ENCODE measurements around the gene DGKH. TPM values are rescaled to one million over a fixed set of nuclear protein-coding genes. Genes with fewer than 3 reads are reported as not detected.

DGKH gene
- total and polyA plus RNA-seq, 9 of the 15 experiments (the other 6 are each of a cell fraction or from before 2014, with no cell fraction given) = 0.38 to 4.4 (median 3.1) TPM

GRCh38 chr13:42109957-42110356 lies 61.5 kb downstream of the DGKH start:
- WGBS (ENCODE audit: insufficient coverage, low coverage, missing lambda C conversion rate) = 23% methylated on average over 2 of the region's 2 CpGs
- ATAC-seq (no peak), FAIRE-seq (no peak), DNase-seq (ENCODE audit: extremely low read depth in 1 of 4, low spot score in 3 of 4) (no peak)
- H3K4me1 ChIP-seq (replicated peaks in 1 of 2; ENCODE audit: control insufficient read depth in 2 of 2, insufficient read depth in 2 of 2, low read length in 2 of 2) = peaks cover 0 to 10% of the 10 kb centered on the region in 2 experiments; a peak in 1 of 5 replicates
- H3K27me3 ChIP-seq (ENCODE audit: control insufficient read depth in 2 of 2, insufficient read depth in 2 of 2, low read length in 2 of 2) = no peaks in the 10 kb centered on the region
- intact Hi-C loops (cut with micrococcal nuclease) (loop anchor here (1.0 to 5.0 kb wide), 2 partner anchors 203 to 442 kb away; no protein-coding TSS in a partner anchor), in situ Hi-C loops (cut with MboI) (loop anchor here (10.0 to 25.0 kb wide), 2 partner anchors 445 to 698 kb away; no protein-coding TSS in a partner anchor)
- H3K9me3 ChIP-seq (replicated peaks; ENCODE audit: control insufficient read depth, insufficient read depth, low read depth, low read length) = no peaks in the 10 kb centered on the region
- ChIA-PET CTCF (ENCODE audit: low intra/inter-chr PET ratio) (interaction anchor here (1.3 to 1.6 kb wide), 2 partner anchors 106 to 204 kb away, joined by 4 to 6 read pairs; no protein-coding TSS in a partner anchor), POLR2A (interaction anchor here (0.5 kb wide), 1 partner anchor 213 kb away, joined by 3 read pairs; no protein-coding TSS in a partner anchor)
- no peak overlapping the region for H3K27ac ChIP-seq (ENCODE audit: extremely low read depth, low read depth, low read length)
- no peak overlapping the region for H3K4me2 ChIP-seq (ENCODE audit: insufficient read depth, low read length)
- H3K9ac ChIP-seq (ENCODE audit: insufficient read depth in 1 of 2, low read depth in 2 of 2, low read length in 2 of 2) = no peak overlapping the region
- no peak overlapping the region for H3K4me3 ChIP-seq
- H3K36me3 ChIP-seq (ENCODE audit: control insufficient read depth, insufficient read depth, low read length) = no peaks in the 10 kb centered on the region
- no TSS peak for BruUV-seq (replicated peaks)
- H3K9me1 ChIP-seq (ENCODE audit: control insufficient read depth, insufficient read depth, low read length) = no peaks in the 10 kb centered on the region
- H3K79me2 ChIP-seq (ENCODE audit: control insufficient read depth, insufficient read depth, low read length) = no peaks in the 10 kb centered on the region
- H2AFZ ChIP-seq (ENCODE audit: low read depth, low read length) = no peak overlapping the region
- TF ChIP-seq ASH1L (IDR thresholded peaks at IDR 0.05; ENCODE audit: borderline replicate concordance, low read depth, partially characterized antibody) (no peak), E2F1 (CRISPR knock-in tag; IDR thresholded peaks at IDR 0.05) (no peak), ZNF830 (CRISPR knock-in tag; IDR thresholded peaks at IDR 0.05) (no peak), ZNF76 (CRISPR knock-in tag; IDR thresholded peaks at IDR 0.05; ENCODE audit: borderline replicate concordance) (no peak), ZNF316 (IDR thresholded peaks at IDR 0.05) (peak; percentile 56), GABPB1 (CRISPR knock-in tag; IDR thresholded peaks at IDR 0.05) (no peak), C11orf30 (IDR thresholded peaks at IDR 0.05; ENCODE audit: low read depth) (peak; percentile 43; the same call in 1 of the 2 replicates)
- TF ChIP-seq, protein P1, sequence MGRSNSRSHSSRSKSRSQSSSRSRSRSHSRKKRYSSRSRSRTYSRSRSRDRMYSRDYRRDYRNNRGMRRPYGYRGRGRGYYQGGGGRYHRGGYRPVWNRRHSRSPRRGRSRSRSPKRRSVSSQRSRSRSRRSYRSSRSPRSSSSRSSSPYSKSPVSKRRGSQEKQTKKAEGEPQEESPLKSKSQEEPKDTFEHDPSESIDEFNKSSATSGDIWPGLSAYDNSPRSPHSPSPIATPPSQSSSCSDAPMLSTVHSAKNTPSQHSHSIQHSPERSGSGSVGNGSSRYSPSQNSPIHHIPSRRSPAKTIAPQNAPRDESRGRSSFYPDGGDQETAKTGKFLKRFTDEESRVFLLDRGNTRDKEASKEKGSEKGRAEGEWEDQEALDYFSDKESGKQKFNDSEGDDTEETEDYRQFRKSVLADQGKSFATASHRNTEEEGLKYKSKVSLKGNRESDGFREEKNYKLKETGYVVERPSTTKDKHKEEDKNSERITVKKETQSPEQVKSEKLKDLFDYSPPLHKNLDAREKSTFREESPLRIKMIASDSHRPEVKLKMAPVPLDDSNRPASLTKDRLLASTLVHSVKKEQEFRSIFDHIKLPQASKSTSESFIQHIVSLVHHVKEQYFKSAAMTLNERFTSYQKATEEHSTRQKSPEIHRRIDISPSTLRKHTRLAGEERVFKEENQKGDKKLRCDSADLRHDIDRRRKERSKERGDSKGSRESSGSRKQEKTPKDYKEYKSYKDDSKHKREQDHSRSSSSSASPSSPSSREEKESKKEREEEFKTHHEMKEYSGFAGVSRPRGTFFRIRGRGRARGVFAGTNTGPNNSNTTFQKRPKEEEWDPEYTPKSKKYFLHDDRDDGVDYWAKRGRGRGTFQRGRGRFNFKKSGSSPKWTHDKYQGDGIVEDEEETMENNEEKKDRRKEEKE (IDR thresholded peaks at IDR 0.05; ENCODE audit: borderline replicate concordance in 1 of 2, control insufficient read depth in 1 of 2, low read depth in 2 of 2, low read length in 1 of 2) = no peak
- TF ChIP-seq, protein P2, sequence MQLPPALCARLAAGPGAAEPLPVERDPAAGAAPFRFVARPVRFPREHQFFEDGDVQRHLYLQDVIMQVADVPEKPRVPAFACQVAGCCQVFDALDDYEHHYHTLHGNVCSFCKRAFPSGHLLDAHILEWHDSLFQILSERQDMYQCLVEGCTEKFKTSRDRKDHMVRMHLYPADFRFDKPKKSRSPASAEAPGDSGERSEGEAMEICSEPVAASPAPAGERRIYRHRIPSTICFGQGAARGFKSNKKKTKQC (CRISPR knock-in tag; IDR thresholded peaks at IDR 0.05) = no peak
- TF ChIP-seq, protein P3, sequence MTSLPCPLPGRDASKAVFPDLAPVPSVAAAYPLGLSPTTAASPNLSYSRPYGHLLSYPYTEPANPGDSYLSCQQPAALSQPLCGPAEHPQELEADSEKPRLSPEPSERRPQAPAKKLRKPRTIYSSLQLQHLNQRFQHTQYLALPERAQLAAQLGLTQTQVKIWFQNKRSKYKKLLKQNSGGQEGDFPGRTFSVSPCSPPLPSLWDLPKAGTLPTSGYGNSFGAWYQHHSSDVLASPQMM (CRISPR knock-in tag; IDR thresholded peaks at IDR 0.05) = no peak
- TF ChIP-seq, protein P4, sequence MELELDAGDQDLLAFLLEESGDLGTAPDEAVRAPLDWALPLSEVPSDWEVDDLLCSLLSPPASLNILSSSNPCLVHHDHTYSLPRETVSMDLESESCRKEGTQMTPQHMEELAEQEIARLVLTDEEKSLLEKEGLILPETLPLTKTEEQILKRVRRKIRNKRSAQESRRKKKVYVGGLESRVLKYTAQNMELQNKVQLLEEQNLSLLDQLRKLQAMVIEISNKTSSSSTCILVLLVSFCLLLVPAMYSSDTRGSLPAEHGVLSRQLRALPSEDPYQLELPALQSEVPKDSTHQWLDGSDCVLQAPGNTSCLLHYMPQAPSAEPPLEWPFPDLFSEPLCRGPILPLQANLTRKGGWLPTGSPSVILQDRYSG (tag; conservative IDR thresholded peaks at IDR 0.05; ENCODE audit: low read depth) = no peak
- H4K20me1 ChIP-seq (replicated peaks; ENCODE audit: control insufficient read depth, insufficient read depth, low read length) = peaks cover 6% of the 10 kb centered on the region; the same call in 1 of the 2 replicates

Data from K562 (cell line).